Central memory CD8-positive, alpha-beta T cell (primary cell): Measurements from ENCODE around the gene LRRC8D.

Experiments
- ATAC-seq: fragments of 150-1000 bp; cut with Tn5 transposase; replicated peaks from 2 replicates; pipeline ENCODE4 v1.10.0; 2022; ENCODE audit warnings: mild to moderate bottlenecking, moderate FRiP score, moderate number of reproducible peaks; ENCODE audit not compliant: poor library complexity, severe bottlenecking; ENCODE audit errors: extremely low read depth
- DNase-seq, 2 donors: peaks; one replicate each; pipeline ENCODE4 v3.0.0; 2021; ENCODE audit warnings: low spot score in 2 of 2
- H3K27ac Mint-ChIP-seq: one replicate; pipeline ENCODE4 v1.8.0; 2022; ENCODE audit warnings: low read depth, mild to moderate bottlenecking, moderate library complexity, mixed read lengths
- H3K27me3 Mint-ChIP-seq: one replicate; pipeline ENCODE4 v1.8.0; 2022; ENCODE audit warnings: mixed read lengths
- H3K36me3 Mint-ChIP-seq: one replicate; pipeline ENCODE4 v1.8.0; 2022; ENCODE audit warnings: mild to moderate bottlenecking, moderate library complexity, mixed read lengths; ENCODE audit not compliant: insufficient read depth
- H3K4me1 Mint-ChIP-seq: one replicate; pipeline ENCODE4 v1.8.0; 2022; ENCODE audit warnings: mixed read lengths
- H3K4me3 Mint-ChIP-seq: one replicate; pipeline ENCODE4 v1.8.0; 2022; ENCODE audit warnings: mild to moderate bottlenecking, moderate library complexity, mixed read lengths
- H3K9me3 Mint-ChIP-seq: one replicate; pipeline ENCODE4 v1.8.0; 2022; ENCODE audit warnings: mixed read lengths

Gene LRRC8D

GRCh38 chr1:89842567-89843272 lies 21.9 kb downstream of the LRRC8D start:
- peak; percentile 51 for ATAC-seq
- Mint-ChIP-seq H3K9me3 (no peaks in the 10 kb centered on the region), H3K4me1 (peaks cover 35% of the 10 kb centered on the region), H3K36me3 (peaks cover 6% of the 10 kb centered on the region), H3K27ac (peak overlapping the region; percentile 83), H3K4me3 (peak overlapping the region; percentile 96), H3K27me3 (no peaks in the 10 kb centered on the region)
- DNase-seq: no peak

DNA sequence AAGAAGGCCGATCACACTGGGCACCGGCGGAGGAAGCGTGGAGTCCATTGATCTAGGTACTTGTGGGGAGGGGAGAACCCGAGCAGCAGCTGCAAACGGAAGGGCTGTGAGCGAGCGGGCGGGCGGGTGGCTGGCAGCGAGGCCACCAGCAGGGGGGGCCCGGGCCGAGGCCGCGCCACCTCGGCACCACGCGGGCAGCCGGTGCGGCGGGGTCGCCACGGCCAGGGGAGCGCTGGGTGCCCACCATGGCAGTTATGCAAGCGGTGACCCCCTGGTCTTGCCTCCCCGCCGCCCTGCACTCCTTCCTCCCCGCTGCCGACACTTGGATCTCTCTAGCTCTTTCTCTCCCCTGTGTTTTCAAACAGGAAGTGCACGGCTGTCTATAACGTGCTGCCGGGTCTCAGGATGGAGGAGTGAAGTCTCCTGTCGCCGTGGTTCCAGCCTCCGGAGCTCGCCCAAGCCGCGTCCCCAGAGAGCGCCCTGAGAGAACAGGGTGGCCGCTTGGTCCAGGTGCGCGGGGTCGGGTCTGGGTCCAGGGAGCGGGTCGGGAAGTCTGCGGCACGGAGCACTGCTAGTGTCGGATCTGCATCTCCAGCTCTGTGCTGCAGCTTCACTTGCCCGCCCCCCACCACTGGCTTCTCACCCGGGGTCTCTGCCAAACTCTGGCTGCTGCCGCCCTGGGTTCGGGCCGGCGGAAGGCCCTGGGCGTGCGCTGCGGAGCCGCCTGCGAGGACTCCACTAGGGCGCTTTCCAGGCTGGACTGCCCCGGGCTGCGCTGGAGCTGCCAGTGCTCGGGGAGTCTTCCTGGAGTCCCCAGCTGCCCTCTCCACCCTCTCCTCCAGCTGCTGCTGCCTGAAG lies 22.7 kb downstream of the LRRC8D start:
- H3K4me3 Mint-ChIP-seq: peak overlapping the region; percentile 96
- no peaks in the 10 kb centered on the region for H3K9me3 Mint-ChIP-seq
- peak overlapping the region; percentile 83 for H3K27ac Mint-ChIP-seq
- H3K4me1 Mint-ChIP-seq: peaks cover 35% of the 10 kb centered on the region
- no peaks in the 10 kb centered on the region for H3K27me3 Mint-ChIP-seq
- peak; percentile 51 to 55 for DNase-seq
- ATAC-seq: peak; percentile 85
- H3K36me3 Mint-ChIP-seq: peaks cover 6% of the 10 kb centered on the region

DNA sequence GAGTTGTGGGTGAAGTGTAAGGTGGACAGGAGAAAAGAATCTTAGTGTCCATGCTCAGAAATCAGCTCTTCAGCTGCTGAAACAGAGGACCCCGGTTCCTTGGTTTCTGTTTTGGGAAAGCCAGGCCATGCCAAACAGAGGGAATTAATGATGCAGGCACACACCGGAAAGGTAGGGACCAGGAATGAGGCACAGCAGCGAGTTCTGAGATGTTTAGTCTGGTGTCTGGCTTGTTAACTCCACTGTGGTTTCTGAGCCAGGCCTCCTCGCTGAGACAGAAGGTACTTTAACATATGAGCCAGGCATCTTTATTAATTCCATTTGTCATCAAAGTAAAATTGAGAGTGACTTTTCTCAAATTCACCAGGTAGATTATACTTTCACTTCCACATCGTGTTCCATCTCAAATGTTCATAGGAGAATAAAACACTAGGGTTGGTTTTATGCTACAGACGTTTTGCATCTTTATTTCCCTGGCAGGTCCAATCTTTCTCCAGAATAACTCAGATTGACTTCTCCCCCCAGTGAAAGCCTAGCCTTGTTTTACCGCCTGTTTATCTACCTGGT lies 23.5 kb downstream of the LRRC8D start:
- Mint-ChIP-seq H3K9me3 (no peaks in the 10 kb centered on the region), H3K4me1 (peaks cover 35% of the 10 kb centered on the region), H3K27ac (peak overlapping the region; percentile 83), H3K27me3 (no peaks in the 10 kb centered on the region), H3K36me3 (peaks cover 6% of the 10 kb centered on the region), H3K4me3 (peak overlapping the region; percentile 96)
- DNase-seq (no peak), ATAC-seq (no peak)

DNA sequence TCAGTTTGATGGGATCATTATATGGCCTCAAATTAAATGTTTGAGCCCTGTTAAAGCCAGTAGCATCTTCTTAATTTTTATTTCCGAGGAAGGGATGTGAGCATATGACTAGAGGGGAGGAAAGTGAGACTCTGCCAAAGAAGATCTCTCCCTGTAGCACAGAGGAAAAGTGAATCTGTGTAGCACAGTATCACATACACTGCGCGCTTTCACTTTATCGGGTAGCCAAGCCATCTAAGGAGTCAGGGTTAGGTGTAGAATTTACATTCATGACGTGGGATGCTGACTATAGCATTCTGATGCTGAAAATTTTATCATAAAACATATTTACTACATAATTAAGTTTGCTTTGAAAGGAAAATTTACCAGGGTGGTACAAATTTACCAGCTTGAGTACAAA lies 24.0 kb downstream of the LRRC8D start:
- Mint-ChIP-seq H3K4me3 (peak overlapping the region; percentile 96), H3K9me3 (no peaks in the 10 kb centered on the region), H3K4me1 (peaks cover 35% of the 10 kb centered on the region), H3K27me3 (no peaks in the 10 kb centered on the region), H3K36me3 (peaks cover 6% of the 10 kb centered on the region), H3K27ac (peak overlapping the region; percentile 83)
- DNase-seq: no peak
- no peak for ATAC-seq

GRCh38 chr1:89847191-89847729 lies 26.4 kb downstream of the LRRC8D start:
- Mint-ChIP-seq H3K4me3 (no peak overlapping the region), H3K9me3 (no peaks in the 10 kb centered on the region), H3K27me3 (no peaks in the 10 kb centered on the region), H3K36me3 (peaks cover 6% of the 10 kb centered on the region), H3K4me1 (peaks cover 40% of the 10 kb centered on the region), H3K27ac (no peak overlapping the region)
- ATAC-seq (no peak), DNase-seq (no peak)

DNA sequence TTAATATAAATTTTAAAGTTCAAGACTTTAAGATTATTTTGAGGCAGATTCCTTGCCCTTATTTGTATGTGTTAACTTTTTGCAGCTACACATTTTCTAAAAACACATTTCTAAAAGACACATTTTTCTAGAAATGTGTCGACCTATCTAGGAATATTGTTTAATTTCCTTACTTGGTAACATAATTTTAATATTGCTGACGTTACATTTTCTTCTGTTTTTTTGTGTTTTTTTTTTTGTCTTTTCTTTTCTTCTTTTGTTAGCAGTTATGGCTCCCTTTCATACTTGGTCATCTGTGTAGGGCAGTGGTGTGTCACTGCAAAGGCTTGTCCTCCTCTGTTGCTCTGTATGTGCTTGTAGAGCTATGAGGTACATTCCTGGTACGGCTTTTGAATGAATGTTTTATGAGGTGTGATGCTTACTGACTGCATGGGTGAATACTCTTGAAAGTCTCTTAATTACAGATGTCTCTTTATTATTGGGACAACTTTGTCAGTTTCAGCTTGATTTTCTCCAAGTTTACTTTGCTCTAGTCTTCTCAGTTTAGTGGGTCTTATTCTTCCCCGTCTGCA lies 30.1 kb downstream of the LRRC8D start:
- Mint-ChIP-seq H3K9me3 (no peaks in the 10 kb centered on the region), H3K27me3 (no peaks in the 10 kb centered on the region), H3K36me3 (peaks cover 4% of the 10 kb centered on the region), H3K4me3 (no peak overlapping the region), H3K27ac (no peak overlapping the region), H3K4me1 (peaks cover 16% of the 10 kb centered on the region)
- no peak for DNase-seq
- ATAC-seq: no peak

DNA sequence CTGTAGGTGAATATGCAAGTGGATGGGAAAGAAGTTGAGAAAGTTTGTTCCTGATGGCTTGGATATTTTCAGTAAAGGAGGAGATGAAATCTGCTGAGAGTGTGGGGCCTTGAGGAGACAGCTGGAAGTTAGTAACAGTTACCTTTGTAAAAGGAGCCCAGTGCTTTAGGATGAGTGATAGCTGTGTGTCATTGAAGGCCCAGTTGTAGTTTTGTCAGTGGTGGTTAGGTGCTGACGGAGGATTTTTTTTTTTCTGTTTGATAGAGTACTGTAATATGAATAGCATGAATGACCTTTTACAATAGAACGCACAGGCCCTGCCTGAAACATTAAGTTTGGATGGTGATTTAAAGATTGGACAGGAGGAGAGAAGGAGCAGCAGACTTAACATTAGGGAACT lies 33.3 kb downstream of the LRRC8D start:
- H3K4me3 Mint-ChIP-seq: no peak overlapping the region
- H3K4me1 Mint-ChIP-seq: peaks cover 5% of the 10 kb centered on the region
- H3K9me3 Mint-ChIP-seq: no peaks in the 10 kb centered on the region
- H3K27ac Mint-ChIP-seq: no peak overlapping the region
- H3K27me3 Mint-ChIP-seq: no peaks in the 10 kb centered on the region
- DNase-seq: no peak
- no peak for ATAC-seq
- H3K36me3 Mint-ChIP-seq: peaks cover 6% of the 10 kb centered on the region

DNA sequence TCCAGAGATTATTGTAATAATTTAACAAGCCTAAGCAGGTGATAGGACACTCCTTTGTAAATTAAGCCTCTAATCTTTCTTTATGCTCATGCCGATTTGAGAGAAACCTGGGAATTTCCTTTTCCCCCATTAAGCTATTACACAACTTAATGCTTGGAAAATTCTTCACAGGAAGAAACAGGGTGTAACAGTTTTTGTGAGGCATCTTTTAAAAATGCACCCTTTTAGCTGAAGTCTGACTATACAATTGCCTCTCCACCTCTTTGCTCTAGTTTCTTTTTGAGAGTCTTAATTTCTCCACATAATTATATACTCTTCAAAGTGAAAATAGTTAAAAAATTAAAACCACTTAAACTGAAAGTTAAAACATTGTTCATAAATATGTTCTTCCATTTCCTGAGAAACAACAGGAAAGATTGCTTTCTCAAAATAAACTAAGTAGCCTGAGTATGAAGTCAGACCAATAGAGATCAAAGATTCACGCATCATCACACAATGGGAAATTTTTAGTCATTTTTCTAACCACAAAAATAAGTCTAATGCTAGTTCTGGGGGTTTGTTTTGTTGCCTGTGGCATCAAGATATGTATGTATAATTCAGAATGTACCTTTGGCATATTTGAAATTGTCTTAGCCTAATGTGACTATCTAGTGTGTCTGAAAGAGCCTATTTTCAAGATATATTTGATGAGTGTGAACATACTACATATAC lies 34.7 kb downstream of the LRRC8D start:
- DNase-seq: no peak
- ATAC-seq: peak; percentile 82
- no peak overlapping the region for H3K4me3 Mint-ChIP-seq

GRCh38 chr1:89863165-89863830 lies 42.5 kb downstream of the LRRC8D start:
- DNase-seq (no peak), ATAC-seq (no peak)
- Mint-ChIP-seq H3K27ac (peak overlapping the region; percentile 4), H3K9me3 (no peaks in the 10 kb centered on the region), H3K4me1 (peaks cover 27% of the 10 kb centered on the region), H3K36me3 (peaks cover 9% of the 10 kb centered on the region), H3K27me3 (no peaks in the 10 kb centered on the region), H3K4me3 (peak overlapping the region; percentile 25)

More for the DNA sequence above, 34.7 kb downstream of the LRRC8D start:
- no peaks in the 10 kb centered on the region for H3K9me3 Mint-ChIP-seq
- H3K27me3 Mint-ChIP-seq: no peaks in the 10 kb centered on the region
- H3K36me3 Mint-ChIP-seq: peaks cover 7% of the 10 kb centered on the region
- H3K4me1 Mint-ChIP-seq: peaks cover 5% of the 10 kb centered on the region
- H3K27ac Mint-ChIP-seq: no peak overlapping the region

DNA sequence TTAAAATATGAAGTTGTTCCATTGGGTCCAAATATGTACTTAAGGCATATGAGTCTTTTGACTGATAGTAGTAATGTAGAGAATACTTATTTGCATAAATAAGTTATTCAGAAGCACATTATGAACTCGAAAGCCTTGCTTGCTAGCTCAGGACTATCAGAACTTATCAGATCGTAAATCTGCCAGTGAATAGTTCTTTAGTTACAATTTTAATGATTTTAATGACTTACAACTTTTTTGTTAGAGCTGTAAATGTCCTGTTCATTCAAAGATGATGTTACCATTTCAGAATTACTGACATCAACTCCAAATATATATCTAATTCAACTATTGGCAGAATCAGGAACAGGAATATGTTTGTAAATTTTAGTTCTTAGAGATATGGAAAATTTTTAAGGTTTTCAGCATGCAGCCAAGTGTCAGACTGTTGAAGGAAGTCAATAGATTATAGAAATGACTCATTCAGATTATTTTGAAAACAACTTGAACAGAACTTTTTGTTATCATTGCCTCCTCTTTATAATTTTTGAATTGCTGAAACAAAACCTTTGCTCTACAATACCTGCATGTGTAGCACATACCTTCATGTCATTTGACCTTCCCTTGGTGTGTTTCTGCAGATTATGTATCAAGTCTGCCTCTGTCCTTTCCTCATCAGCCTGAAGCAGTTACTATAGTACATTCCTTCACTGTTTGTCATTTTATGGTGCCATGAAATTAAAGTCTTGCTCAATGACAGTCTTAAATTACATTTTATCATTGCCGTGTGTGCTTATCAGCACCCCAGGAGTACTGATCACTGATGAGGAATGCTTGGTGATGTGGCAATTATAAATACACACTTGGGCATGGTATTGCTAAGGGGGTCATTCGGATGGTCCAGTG lies 44.9 kb downstream of the LRRC8D start:
- Mint-ChIP-seq H3K4me3 (no peak overlapping the region), H3K27me3 (no peaks in the 10 kb centered on the region), H3K4me1 (peaks cover 43% of the 10 kb centered on the region), H3K27ac (no peak overlapping the region), H3K9me3 (no peaks in the 10 kb centered on the region), H3K36me3 (peaks cover 17% of the 10 kb centered on the region)
- no peak for ATAC-seq
- no peak for DNase-seq

- Mint-ChIP-seq H3K9me3 (no peaks in the 10 kb centered on the region), H3K4me1 (peaks cover 48% of the 10 kb centered on the region), H3K4me3 (no peak overlapping the region), H3K27ac (no peak overlapping the region), H3K27me3 (no peaks in the 10 kb centered on the region), H3K36me3 (peaks cover 17% of the 10 kb centered on the region)
- ATAC-seq (no peak), DNase-seq (no peak)
These were observed 45.7 kb downstream of the LRRC8D start for GRCh38 chr1:89866568-89866967.
